SKM-1 (cell line): ENCODE measurements around the gene IZUMO1.
"Not testable (repeated sequence)": the region's sequence is repeated elsewhere in the genome, so short reads cannot be mapped to it uniquely, and the experiment has no call there.

Source experiments
- DNase-seq: peaks from one replicate; lab custom pipeline; 2025; ENCODE audit not compliant: unreplicated experiment; lab: John Stamatoyannopoulos, UW

The IZUMO1 gene

GRCh38 chr19:48746738-48747575, at the start of gene IZUMO1:
Gene IZUMO1 (minus strand): TSS chr19:48746909. CDS start chr19:48745859, 1,050 bp downstream.
- DNase-seq, result peak; percentile 4

- DNase-seq, result no peak
These were observed 49.0 kb upstream of the IZUMO1 start for GRCh38 chr19:48795685-48796070.

GRCh38 chr19:48795055-48795684, 48.5 kb upstream of the IZUMO1 start:
- peak; percentile 59 for DNase-seq

- DNase-seq, result no peak
These were observed 47.6 kb upstream of the IZUMO1 start for GRCh38 chr19:48794291-48794690.

GRCh38 chr19:48793271-48793670, 46.6 kb upstream of the IZUMO1 start:
- no peak for DNase-seq

GRCh38 chr19:48787331-48787730, 40.6 kb upstream of the IZUMO1 start:
- DNase-seq, result not testable (repeated sequence)

- not testable (repeated sequence) for DNase-seq
These were observed 39.7 kb upstream of the IZUMO1 start for GRCh38 chr19:48786422-48786821.

GRCh38 chr19:48784527-48784926, 37.8 kb upstream of the IZUMO1 start:
- DNase-seq, result no peak

GRCh38 chr19:48780631-48781391, 34.1 kb upstream of the IZUMO1 start:
- DNase-seq, result no peak

- no peak for DNase-seq
These were observed 32.9 kb upstream of the IZUMO1 start for GRCh38 chr19:48779636-48780035.

- DNase-seq, result no peak
These were observed 31.0 kb upstream of the IZUMO1 start for GRCh38 chr19:48777720-48778119.

- no peak for DNase-seq
These were observed 30.4 kb upstream of the IZUMO1 start for GRCh38 chr19:48777139-48777538.

GRCh38 chr19:48772503-48772953, 25.8 kb upstream of the IZUMO1 start:
- DNase-seq, result no peak

- no peak for DNase-seq
These were observed 24.2 kb upstream of the IZUMO1 start for GRCh38 chr19:48770734-48771472.

- DNase-seq, result no peak
These were observed 23.6 kb upstream of the IZUMO1 start for GRCh38 chr19:48770266-48770665.

- DNase-seq, result no peak
These were observed 22.4 kb upstream of the IZUMO1 start for GRCh38 chr19:48768994-48769713.

- DNase-seq, result not testable (repeated sequence)
These were observed 21.6 kb upstream of the IZUMO1 start for GRCh38 chr19:48768171-48768753.

GRCh38 chr19:48765816-48766215, 19.1 kb upstream of the IZUMO1 start:
- not testable (repeated sequence) for DNase-seq

GRCh38 chr19:48760504-48761205, 13.9 kb upstream of the IZUMO1 start:
- DNase-seq, result no peak
